MV-4-11 (cell line): ENCODE data around the gene TLE4.

Source experiments
- DNase-seq: peaks from one replicate; lab custom pipeline; 2025; lab: John Stamatoyannopoulos, UW

The TLE4 gene

GRCh38 chr9:79692857-79693571 lies 121.2 kb downstream of the TLE4 start:
- DNase-seq = no peak

- DNase-seq = no peak
Observed at GRCh38 chr9:79693750-79694149, 122.0 kb downstream of the TLE4 start.

GRCh38 chr9:79694208-79694607 lies 122.4 kb downstream of the TLE4 start:
- DNase-seq = no peak

- no peak for DNase-seq
Observed at GRCh38 chr9:79694676-79695400, 123.1 kb downstream of the TLE4 start.

GRCh38 chr9:79695531-79696175 lies 123.9 kb downstream of the TLE4 start:
- DNase-seq = no peak

DNA sequence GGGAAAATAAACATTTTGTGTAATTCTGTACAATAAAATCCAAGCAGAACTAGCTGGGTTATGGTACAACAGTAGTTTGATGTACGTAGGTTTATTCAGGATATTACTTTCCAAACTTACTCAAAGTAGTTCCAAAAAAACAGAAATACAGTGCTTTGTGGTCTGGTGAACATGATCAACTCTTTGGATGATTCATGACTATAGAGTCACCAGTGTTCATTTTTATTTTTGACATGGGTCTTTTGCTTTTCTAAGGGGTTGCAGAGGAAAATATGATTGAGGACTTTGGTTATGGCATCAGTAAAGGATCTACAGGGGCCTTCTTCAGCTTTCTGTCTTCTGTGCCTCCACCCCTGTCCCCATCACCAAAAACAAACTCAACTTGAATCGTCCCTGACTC lies 127.2 kb downstream of the TLE4 start:
- DNase-seq = no peak

DNA sequence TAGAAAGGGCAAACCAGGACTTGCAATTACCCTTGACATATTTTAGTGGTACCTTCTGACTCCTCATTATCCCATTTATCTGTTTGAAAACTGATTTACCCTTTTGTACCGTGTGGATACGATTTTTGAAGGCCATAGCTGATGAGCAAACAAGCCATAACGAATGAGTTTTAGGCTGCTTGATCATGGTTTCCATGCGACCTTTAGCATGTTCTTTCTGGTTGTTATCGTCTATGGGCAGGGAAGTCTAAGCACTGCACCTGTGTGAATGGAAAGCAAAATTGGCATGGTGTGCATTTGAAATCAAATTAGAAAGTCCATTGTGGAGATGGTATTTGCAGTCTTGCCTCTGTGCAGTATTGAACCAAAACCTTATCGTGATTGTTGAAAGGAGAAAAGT lies 127.7 kb downstream of the TLE4 start:
- no peak for DNase-seq

- no peak for DNase-seq
Observed at GRCh38 chr9:79700607-79701360, 129.0 kb downstream of the TLE4 start.

- DNase-seq = peak; percentile 92
Observed at GRCh38 chr9:79701651-79702050, 129.9 kb downstream of the TLE4 start.

DNA sequence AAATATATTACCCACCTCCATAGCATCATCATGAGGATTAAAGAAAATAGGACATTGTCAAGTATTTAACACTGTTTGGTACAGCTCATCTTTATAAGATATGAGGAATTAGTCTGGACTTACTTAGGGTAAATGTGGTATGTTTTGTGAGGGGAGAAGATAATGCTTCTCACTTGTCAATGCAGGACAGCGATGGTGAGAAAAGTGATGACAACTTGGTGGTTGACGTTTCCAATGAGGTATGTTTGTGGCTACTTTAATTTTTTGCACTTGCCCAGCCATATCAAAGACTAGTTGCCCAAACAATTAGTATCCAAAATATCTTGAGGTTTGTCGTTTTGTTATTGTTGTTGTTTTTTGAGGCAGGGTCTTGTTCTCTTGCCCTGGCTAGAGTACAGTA lies 133.9 kb downstream of the TLE4 start:
- DNase-seq = no peak

GRCh38 chr9:79706512-79706911 lies 134.7 kb downstream of the TLE4 start:
- DNase-seq = no peak

GRCh38 chr9:79707589-79707988 lies 135.8 kb downstream of the TLE4 start:
- DNase-seq = peak; percentile 76

GRCh38 chr9:79708541-79708940 lies 136.8 kb downstream of the TLE4 start:
- DNase-seq = no peak

DNA sequence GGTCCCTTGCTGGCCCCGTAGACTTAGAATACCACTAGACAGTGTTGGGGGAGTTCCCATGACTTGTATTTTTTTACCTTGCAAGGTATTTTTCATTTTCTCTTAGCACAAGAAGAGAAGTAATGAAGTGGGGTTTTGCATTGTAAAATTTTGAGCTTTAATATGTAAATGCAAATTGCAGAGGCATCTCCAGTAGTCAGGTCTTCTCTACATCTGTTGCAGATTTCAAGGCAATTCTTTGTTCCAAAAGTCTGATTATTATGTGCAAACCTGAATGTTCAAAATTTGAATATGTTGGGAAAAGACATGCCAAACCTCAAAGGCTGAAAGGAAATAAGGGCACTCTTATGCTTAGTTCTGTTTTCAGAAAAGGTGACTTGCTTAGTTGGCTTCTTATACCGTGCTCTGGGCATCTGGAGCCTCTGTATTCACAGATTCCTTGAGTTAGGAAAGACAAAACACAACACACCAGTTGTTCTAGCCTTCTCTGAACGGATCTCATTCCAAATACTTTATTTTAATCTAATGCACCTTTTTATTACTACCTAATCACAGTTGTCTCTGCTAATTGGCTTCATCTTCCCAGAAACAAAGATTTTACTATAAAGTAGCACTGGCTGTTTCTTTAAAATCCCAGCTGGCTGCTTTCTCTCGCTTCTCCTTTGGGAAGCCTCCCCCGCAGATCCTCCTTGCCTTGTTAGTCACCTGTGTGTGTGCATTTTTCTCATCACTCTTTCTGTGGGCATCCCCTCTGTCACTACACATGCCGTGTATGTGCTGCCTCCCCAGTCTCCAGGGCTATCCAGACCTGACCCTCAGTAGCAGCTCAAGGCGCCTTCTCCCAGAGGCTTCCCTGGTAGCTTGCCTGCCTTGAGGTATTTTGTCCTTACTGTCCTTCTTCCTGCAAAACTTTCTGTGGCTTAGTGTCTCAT lies 138.2 kb downstream of the TLE4 start:
- DNase-seq = no peak

- DNase-seq = no peak
Observed at GRCh38 chr9:79711874-79712273, 140.1 kb downstream of the TLE4 start.

- no peak for DNase-seq
Observed at GRCh38 chr9:79719021-79719420, 147.3 kb downstream of the TLE4 start.

GRCh38 chr9:79719989-79720388 lies 148.2 kb downstream of the TLE4 start:
- DNase-seq = no peak

- no peak for DNase-seq
Observed at GRCh38 chr9:79731171-79731890, 159.6 kb downstream of the TLE4 start.

- no peak for DNase-seq
Observed at GRCh38 chr9:79735023-79735779, 163.4 kb downstream of the TLE4 start.

- no peak for DNase-seq
Observed at GRCh38 chr9:79736051-79736450, 164.3 kb downstream of the TLE4 start.
